Thymus (tissue), 11 donors: ENCODE measurements around the gene C5orf15. TPM values are rescaled to one million over a fixed set of nuclear protein-coding genes. Genes with fewer than 3 reads are reported as not detected.
A peak's percentile ranks its signal among the peaks of the same experiment; 100 is the strongest.

Experiments used
- DNase-seq, 9 donors: peaks; one replicate each; pipeline ENCODE4 v3.0.0-alpha.2; 2013; ENCODE audit warnings: low spot score in 9 of 9, low read depth in 6 of 9, missing footprints in 1 of 9
- H3K27ac ChIP-seq, 2 donors: one replicate each; pipeline ENCODE4 v1.5.1; 2013; ENCODE audit warnings: control low read depth in 1 of 2, low read depth in 1 of 2, low read length in 1 of 2, mild to moderate bottlenecking in 1 of 2, moderate library complexity in 1 of 2
- H3K27me3 ChIP-seq, 2 donors: one replicate each; pipeline ENCODE4 v1.5.1; 2013; ENCODE audit warnings: low read length in 1 of 2; ENCODE audit not compliant: control insufficient read depth in 2 of 2, insufficient read depth in 1 of 2
- H3K36me3 ChIP-seq, 2 donors: one replicate each; pipeline ENCODE4 v1.5.1; 2013; ENCODE audit warnings: low read length in 1 of 2, mild to moderate bottlenecking in 1 of 2, moderate library complexity in 1 of 2; ENCODE audit not compliant: control insufficient read depth in 2 of 2, insufficient read depth in 2 of 2
- H3K4me1 ChIP-seq, 2 donors: one replicate each; pipeline ENCODE4 v1.5.1; 2013; ENCODE audit warnings: low read length in 2 of 2; ENCODE audit not compliant: control insufficient read depth in 2 of 2, insufficient read depth in 2 of 2
- H3K4me3 ChIP-seq, 2 donors: one replicate each; pipeline ENCODE4 v1.5.1; 2013; ENCODE audit warnings: low read length in 2 of 2, control low read depth in 1 of 2, mild to moderate bottlenecking in 1 of 2
- H3K9me3 ChIP-seq, 2 donors: one replicate each; pipeline ENCODE4 v1.5.1; 2013; ENCODE audit warnings: low read length in 1 of 2, mild to moderate bottlenecking in 1 of 2; ENCODE audit not compliant: control insufficient read depth in 2 of 2, insufficient read depth in 1 of 2
- WGBS: extraction: QIAGEN DNeasy Blood & Tissue Kit; methylation state at CpG from one replicate; pipeline ENCODE4 v1.1.7; 2013; 5-methylcytosine and 5-hydroxymethylcytosine counted together
- polyA plus RNA-seq: library from polyadenylated mRNA; stranded (reverse); fragments of 200-250 nt; gene quantifications from one replicate; pipeline ENCODE4 v1.2.3, GENCODE V29; 2013
- total RNA-seq: library from RNA; stranded (reverse); fragments of 120-200 nt; gene quantifications from one replicate; pipeline ENCODE4 v1.2.4, GENCODE V29; 2013
- donor health status: healthy.

The C5orf15 gene
- total and polyA plus RNA-seq, 2 donors = 39.1 to 50.8 TPM

DNA sequence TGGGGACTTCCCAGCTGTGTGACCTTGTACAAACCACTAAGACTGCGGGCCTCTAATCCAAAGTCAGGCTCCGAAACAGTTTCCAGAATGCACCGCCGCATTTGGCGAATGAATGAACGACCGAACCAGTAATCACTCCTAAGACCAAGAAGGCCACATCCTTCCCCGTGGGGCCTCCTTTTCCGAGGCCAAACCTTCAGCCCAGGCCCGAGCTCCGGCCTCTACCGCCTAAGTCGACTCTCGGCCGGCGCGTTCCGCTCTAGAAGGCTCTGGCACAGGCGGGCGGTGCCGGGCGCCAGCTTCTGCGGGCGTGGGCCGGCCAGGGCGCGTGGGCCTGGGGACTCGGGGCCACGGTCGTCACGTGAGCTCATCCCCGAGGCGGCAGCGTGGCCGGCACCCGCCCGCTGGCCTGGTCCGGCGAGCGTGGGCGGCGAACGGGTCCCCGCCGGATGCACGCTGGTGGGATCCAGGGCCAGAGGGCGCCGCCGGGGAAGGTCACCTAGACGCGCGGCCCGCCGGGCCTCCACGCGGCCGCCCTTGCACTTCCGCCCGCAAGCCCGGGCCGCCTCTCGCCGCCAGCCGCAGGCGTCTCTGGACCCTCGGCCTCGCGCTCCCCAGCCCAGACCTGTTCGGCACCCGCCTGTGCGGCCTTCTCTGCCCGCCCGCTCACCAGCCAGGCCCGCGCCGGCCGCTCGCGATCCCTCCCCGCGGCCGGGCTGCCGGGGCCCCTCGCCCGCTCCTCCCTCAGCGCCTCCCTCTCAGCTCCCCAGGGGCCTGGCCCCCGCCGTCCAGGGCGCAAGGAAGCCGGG, 35.6 kb upstream of the C5orf15 start:
- DNase-seq = peak in 5 of 9 donors; percentile 21 to 50 (median 28)
- peaks cover 0 to 5% of the 10 kb centered on the region in 2 donors for H3K9me3 ChIP-seq
- peaks cover 0 to 17% of the 10 kb centered on the region in 2 donors for H3K36me3 ChIP-seq
- H3K27ac ChIP-seq = peak overlapping the region; percentile 64 to 91
- peaks cover 2 to 6% of the 10 kb centered on the region in 2 donors for H3K27me3 ChIP-seq
- H3K4me1 ChIP-seq = peaks cover 9 to 26% of the 10 kb centered on the region in 2 donors
- WGBS = under 1% methylated on average over 90 of the region's 90 CpGs
- peak overlapping the region; percentile 68 to 82 for H3K4me3 ChIP-seq

DNA sequence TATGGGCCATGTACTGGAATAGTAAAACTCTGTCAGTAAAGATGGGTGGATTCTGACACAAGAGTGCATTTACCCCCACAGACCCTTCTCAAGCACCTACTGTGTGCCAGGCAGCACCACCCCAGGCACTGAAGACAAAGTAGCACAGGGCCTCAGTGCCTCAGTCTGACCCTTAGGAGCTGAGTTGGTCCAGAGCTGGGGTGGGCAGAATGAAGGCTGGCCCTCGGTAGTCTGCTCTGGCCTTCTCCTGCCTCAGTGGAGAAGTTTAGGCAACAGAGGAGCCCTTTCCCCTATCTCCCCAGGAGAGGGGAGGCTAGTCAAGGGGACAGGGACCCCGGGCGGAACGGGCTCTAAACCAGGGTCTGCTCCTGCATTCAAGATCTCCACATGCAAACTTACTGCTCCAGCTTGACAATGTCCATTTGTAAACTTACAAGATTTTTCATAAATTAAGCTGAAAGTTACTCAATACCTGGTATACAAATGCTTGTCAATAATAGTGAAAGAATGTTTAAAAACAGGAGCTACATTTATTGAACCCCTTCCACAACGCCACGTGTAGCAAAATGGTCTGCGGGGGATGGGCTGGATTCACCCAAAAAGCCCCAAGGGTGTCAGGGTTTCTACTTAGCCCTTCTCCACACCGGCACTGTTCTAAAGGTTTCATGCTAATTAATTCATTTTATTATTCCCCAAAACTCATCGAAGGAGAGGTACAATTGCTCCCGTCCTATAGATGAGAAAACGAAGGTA, 34.8 kb upstream of the C5orf15 start:
- Histone ChIP-seq H3K4me1 (peaks cover 9 to 26% of the 10 kb centered on the region in 2 donors), H3K36me3 (peaks cover 0 to 19% of the 10 kb centered on the region in 2 donors), H3K4me3 (peak overlapping the region; percentile 50 to 82), H3K27me3 (peaks cover 2 to 6% of the 10 kb centered on the region in 2 donors), H3K9me3 (peaks cover 0 to 5% of the 10 kb centered on the region in 2 donors), H3K27ac (peak overlapping the region in 1 of 2 donors; percentile 56)
- WGBS = 35% methylated on average over 11 of the region's 11 CpGs
- DNase-seq = peak in 1 of 9 donors; percentile 22

DNA sequence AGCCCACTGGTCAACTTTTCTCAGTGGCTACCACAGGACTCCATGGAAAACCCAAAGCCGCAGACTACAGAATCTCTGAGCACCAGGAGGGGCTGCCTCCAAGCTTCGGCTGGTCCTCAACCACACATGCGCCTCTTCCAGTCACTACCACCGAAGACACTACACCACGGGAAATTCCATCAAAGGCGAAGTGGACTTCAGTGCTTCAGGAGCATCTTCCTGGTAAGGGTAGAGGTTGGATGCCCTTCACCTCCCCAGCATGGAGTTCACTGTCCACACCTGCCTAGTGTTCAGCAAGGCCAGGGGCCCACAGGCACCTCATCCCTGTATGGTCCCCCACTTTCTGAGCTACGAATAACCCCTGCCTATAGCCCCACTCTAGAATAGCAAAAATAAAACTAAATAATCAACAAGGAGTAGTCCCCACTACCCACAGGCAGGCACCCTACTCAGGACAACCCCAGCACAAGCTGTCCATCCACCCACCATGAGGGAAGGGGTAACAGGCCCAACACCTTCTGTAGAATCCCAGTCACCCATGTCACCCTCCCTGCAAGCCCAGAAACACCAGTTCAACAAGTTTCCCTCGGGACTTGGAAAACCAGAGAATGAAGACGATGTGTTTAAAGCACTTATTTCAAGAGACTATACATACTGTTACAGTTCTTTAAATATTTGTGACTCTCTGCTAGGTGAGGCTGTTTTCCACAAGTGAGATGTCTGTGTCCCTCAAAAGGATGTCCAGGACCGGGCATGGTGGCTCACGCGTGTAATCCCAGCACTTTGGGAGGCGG, 33.7 kb upstream of the C5orf15 start:
- H3K9me3 ChIP-seq = peaks cover 0 to 5% of the 10 kb centered on the region in 2 donors
- H3K4me3 ChIP-seq = no peak overlapping the region
- peaks cover 2 to 6% of the 10 kb centered on the region in 2 donors for H3K27me3 ChIP-seq
- H3K27ac ChIP-seq = no peak overlapping the region
- peaks cover 9 to 26% of the 10 kb centered on the region in 2 donors for H3K4me1 ChIP-seq
- WGBS = 98% methylated on average over 13 of the region's 13 CpGs
- no peak for DNase-seq
- H3K36me3 ChIP-seq = peaks cover 0 to 19% of the 10 kb centered on the region in 2 donors

DNA sequence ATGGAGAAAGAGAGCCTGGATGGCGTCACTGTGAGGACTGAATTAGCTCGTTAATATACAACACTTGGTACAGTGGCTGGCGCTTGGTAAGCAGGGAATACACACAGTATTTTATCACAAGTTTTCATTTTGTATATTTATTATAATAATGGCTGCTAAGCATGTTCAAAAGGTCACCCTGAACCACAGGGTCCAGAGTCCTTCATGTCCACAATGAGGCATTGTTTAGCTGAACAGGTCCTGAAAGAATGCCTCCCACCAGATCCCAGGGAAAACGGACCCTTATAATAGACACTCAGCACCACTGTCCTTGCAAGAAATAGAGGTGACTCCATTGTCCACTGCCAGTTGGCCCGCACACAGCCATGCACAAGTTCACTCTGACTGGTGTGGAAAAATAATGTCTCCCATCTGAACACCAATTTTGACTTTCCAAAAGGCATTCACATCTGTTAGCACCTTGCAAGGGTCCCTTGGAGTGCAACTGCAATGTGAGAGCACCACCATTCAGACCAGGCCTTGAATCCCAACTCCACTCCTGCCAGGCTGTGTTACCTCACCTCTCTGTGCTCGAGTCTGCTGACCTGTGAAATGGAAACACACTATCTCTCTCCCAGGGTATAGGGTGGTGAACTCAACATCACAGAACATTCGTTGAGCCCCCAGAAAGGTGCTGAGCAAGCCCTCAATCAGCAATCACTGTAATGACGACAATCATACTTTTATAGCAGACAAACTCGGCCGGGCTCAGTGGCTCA, 32.5 kb upstream of the C5orf15 start:
- DNase-seq = no peak
- 98% methylated on average over 10 of the region's 10 CpGs for WGBS
- Histone ChIP-seq H3K27me3 (peaks cover 0 to 6% of the 10 kb centered on the region in 2 donors), H3K4me1 (peaks cover 9 to 31% of the 10 kb centered on the region in 2 donors), H3K36me3 (peaks cover 0 to 23% of the 10 kb centered on the region in 2 donors), H3K4me3 (no peak overlapping the region), H3K27ac (no peak overlapping the region), H3K9me3 (peaks cover 0 to 5% of the 10 kb centered on the region in 2 donors)

DNA sequence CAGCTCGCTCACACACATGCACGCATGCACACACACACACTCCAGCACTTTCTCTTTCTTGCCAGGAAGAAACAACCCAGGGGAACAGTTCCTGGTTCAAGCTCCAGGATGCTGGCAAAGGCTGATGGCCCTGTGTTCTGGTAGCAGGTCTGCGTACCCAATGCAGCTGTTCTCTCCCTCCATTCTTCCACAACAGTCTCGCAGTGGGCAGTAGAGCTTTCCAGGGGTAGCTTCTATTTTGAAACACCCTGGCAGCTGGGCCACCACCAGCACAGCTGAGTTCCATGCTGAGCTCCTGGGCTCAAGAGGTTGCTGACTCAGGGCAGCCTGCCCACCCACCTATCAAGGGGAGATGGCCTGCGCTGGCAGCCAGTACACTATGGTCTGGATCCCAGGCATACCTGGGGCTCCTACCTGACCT, 31.7 kb upstream of the C5orf15 start:
- no peaks in the 10 kb centered on the region for H3K27me3 ChIP-seq
- H3K4me3 ChIP-seq = no peak overlapping the region
- WGBS = 98% methylated on average over 5 of the region's 5 CpGs
- no peak overlapping the region for H3K27ac ChIP-seq
- H3K4me1 ChIP-seq = peaks cover 6 to 29% of the 10 kb centered on the region in 2 donors
- H3K9me3 ChIP-seq = peaks cover 0 to 3% of the 10 kb centered on the region in 2 donors
- H3K36me3 ChIP-seq = peaks cover 0 to 23% of the 10 kb centered on the region in 2 donors
- DNase-seq = no peak

DNA sequence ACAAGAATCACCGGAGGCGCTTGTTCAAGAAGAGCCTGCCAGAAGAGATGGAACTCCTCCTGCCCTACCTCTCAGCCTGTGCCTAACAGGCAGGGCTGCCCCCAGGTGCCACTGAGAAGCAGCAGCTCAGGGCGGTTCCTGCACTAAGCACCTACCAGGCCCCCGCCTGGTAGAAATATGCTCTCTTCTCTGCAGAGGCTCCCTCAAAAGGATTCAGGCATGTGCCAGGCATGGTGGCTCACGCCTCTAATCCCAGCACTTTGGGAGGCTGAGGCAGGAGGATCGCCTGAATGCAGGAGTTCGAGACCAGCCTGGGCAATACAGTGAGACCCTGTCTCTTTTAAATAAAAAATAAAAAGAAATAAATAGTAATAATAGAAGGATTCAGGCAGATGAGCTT, 30.4 kb upstream of the C5orf15 start:
- H3K27me3 ChIP-seq = no peaks in the 10 kb centered on the region
- peaks cover 0 to 23% of the 10 kb centered on the region in 2 donors for H3K36me3 ChIP-seq
- no peak overlapping the region for H3K4me3 ChIP-seq
- DNase-seq = no peak
- peaks cover 6 to 30% of the 10 kb centered on the region in 2 donors for H3K4me1 ChIP-seq
- no peaks in the 10 kb centered on the region for H3K9me3 ChIP-seq
- 97% methylated on average over 7 of the region's 7 CpGs for WGBS
- no peak overlapping the region for H3K27ac ChIP-seq

DNA sequence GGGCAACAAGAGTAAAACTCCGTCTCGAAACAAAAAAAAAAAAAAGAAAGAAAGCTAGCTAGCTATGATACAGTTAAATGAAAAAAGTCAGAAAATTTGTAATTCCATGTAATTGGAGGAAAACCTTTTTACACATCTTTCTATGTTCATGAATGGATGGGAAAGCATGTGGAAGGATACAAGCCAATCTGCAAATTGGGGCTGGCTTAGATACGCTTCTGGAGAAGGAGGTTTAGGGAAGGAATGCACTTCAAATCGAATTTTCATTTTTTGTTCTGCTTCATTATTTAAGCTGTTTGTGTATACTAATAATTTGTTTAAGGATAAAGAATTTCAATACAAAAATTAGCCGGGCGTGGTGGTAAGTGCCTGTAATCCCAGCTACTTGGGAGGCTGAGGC, 29.6 kb upstream of the C5orf15 start:
- no peak overlapping the region for H3K4me3 ChIP-seq
- no peaks in the 10 kb centered on the region for H3K27me3 ChIP-seq
- no peak overlapping the region for H3K27ac ChIP-seq
- peaks cover 0 to 22% of the 10 kb centered on the region in 2 donors for H3K4me1 ChIP-seq
- H3K36me3 ChIP-seq = peaks cover 0 to 23% of the 10 kb centered on the region in 2 donors
- DNase-seq = no peak
- no peaks in the 10 kb centered on the region for H3K9me3 ChIP-seq
- 97% methylated on average over 6 of the region's 6 CpGs for WGBS

DNA sequence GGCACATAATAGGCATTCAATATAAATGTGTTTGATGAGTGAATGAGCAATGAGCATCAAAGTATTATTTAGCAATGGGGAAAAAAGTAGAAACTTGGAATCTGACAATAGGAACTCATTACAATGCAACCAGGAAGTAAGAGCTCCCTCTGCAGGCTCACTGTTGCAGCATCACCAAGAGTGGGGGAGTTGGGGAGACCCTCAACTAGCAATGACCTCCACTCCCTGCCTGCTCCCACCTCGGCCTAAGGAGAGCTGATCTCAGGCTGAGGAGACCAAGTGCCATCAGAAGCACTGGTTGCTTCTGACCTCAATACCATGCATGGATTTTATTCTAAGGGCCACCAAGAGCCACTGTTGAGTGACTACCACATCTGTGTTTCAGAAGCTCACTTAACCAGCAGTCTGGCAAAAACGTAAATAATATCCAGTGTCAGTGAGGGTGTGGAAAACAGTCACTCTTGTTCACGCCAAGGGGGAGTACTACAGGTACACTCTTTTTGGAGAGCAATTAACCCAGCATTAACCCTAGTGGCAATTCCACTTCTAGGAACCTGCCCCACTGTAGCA, 28.3 kb upstream of the C5orf15 start:
- no peak overlapping the region for H3K27ac ChIP-seq

More for the DNA sequence above, 28.3 kb upstream of the C5orf15 start:
- DNase-seq = peak in 1 of 9 donors; percentile 36
- 92% methylated on average over 3 of the region's 3 CpGs for WGBS
- Histone ChIP-seq H3K9me3 (no peaks in the 10 kb centered on the region), H3K36me3 (peaks cover 3 to 16% of the 10 kb centered on the region in 2 donors), H3K4me1 (peaks cover 4 to 22% of the 10 kb centered on the region in 2 donors), H3K27me3 (no peaks in the 10 kb centered on the region), H3K4me3 (no peak overlapping the region)
